ENCODE measurements around the gene JAK1.

DNA sequence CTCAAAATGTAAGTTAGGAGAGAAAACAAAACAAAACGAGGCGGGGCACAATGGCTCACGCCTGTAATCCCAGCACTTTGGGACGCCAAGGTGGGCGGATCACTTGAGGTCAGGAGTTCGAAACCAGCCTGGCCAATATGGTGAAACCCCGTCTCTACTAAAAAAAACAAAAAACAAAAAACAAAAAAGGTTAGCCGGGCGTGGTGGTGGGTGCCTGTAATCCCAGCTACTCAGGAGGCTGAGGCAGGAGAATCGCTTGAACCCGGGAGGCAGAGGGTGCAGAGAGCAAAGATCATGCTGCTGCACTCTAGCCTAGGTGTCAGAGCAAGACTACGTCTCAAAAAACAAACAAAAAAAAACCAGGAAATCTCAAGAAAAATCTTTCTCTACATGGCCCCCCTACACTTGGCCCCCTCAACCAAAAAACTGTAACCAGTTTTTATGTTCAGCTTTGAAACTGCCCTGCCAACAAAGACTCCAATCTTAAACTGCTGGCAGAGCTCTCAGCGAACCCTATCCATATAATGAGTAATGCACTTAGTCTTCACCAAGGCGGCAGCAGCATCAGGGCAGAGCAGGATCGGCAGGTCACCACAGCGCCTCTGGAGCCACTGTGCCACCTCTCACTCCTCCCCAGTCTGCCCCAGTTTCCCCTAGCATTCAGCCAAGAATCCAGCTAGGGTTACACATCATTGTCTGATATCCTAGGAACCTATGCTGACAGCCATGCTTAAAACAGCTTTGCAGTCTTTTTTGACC, 71.7 kb downstream of the JAK1 start:
- TF ChIP-seq, protein P1, sequence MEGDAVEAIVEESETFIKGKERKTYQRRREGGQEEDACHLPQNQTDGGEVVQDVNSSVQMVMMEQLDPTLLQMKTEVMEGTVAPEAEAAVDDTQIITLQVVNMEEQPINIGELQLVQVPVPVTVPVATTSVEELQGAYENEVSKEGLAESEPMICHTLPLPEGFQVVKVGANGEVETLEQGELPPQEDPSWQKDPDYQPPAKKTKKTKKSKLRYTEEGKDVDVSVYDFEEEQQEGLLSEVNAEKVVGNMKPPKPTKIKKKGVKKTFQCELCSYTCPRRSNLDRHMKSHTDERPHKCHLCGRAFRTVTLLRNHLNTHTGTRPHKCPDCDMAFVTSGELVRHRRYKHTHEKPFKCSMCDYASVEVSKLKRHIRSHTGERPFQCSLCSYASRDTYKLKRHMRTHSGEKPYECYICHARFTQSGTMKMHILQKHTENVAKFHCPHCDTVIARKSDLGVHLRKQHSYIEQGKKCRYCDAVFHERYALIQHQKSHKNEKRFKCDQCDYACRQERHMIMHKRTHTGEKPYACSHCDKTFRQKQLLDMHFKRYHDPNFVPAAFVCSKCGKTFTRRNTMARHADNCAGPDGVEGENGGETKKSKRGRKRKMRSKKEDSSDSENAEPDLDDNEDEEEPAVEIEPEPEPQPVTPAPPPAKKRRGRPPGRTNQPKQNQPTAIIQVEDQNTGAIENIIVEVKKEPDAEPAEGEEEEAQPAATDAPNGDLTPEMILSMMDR (IDR thresholded peaks at IDR 0.05; ENCODE audit: low read length), result no peak
- no peak for TF ChIP-seq EZH2phosphoT487 (IDR thresholded peaks at IDR 0.05; ENCODE audit: low read length)

All from MM.1S (cell line).